Body of pancreas (tissue), 4 donors: ENCODE results near the gene SLC6A2.

Experiments used
- CTCF ChIP-seq, 7 experiments: fragments of 450-650 bp in 4 of 7; fragments of 200-600 bp in 3 of 7; sonication (generic) in 3 of 7; IDR thresholded peaks; one replicate each; pipeline ENCODE4 v1.5.1; 2016 to 2019; ENCODE audit warnings: antibody characterized with exemption in 7 of 7
- POLR2A ChIP-seq, 3 donors: fragments of 450-650 bp; IDR thresholded peaks; one replicate each; pipeline ENCODE4 v1.6.1; 2016; ENCODE audit warnings: antibody characterized with exemption in 3 of 3, mild to moderate bottlenecking in 2 of 3

- TF ChIP-seq POLR2A (IDR thresholded peaks at IDR 0.05) (no peak), CTCF (IDR thresholded peaks at IDR 0.05) (peak in 6 of 7 experiments; percentile 22 to 51 (median 48))
These were observed 47.5 kb downstream of the SLC6A2 start for GRCh38 chr16:55703003-55704001.
